Measurements from ENCODE around the gene DENND6B. TPM values are rescaled to one million over a fixed set of nuclear protein-coding genes. Genes with fewer than 3 reads are reported as not detected.
"Not testable (repeated sequence)": the region's sequence is repeated elsewhere in the genome, so short reads cannot be mapped to it uniquely, and the experiment has no call there.

DENND6B gene
- total RNA-seq (2014; rRNA removed; shearing (Covaris generic)) = 0.06 and 0.47 TPM in 2 replicates

GRCh38 chr22:50326956-50327710 lies at the start of gene DENND6B:
DENND6B (minus strand) TSS chr22:50327012; CDS start chr22:50326988, 24 bp downstream.
- Histone ChIP-seq H3K9me3 (replicated peaks) (no peaks in the 10 kb centered on the region; the same call in 1 of the 2 replicates), H3K27ac (peak within 1 kb of the TSS; percentile 98), H3K27me3 (replicated peaks) (no peaks in the 10 kb centered on the region), H3K4me1 (replicated peaks) (peaks cover 38% of the 10 kb centered on the region), H3K36me3 (peaks cover 6% of the 10 kb centered on the region), H3K4me3 (peak within 1 kb of the TSS; percentile 92)
- DNase-seq (ENCODE audit: low read depth in 1 of 2, low spot score in 2 of 2) = peak; percentile 77 to 87

- H3K36me3 ChIP-seq = peaks cover 64% of the 10 kb centered on the region
- no peaks in the 10 kb centered on the region for H3K27me3 ChIP-seq (replicated peaks)
- no peak overlapping the region for H3K27ac ChIP-seq
- H3K4me1 ChIP-seq (replicated peaks) = no peaks in the 10 kb centered on the region
- no peak for DNase-seq (ENCODE audit: low read depth in 1 of 2, low spot score in 2 of 2)
- 0 out of 2 replicates have a peak, but pooled peaks cover 3% of the 10 kb centered on the region for H3K9me3 ChIP-seq (replicated peaks)
- no peak overlapping the region for H3K4me3 ChIP-seq
Observed at GRCh38 chr22:50376085-50376651, 49.4 kb upstream of the DENND6B start.

GRCh38 chr22:50371101-50371648 lies 44.4 kb upstream of the DENND6B start:
- DNase-seq (ENCODE audit: low read depth in 1 of 2, low spot score in 2 of 2) = no peak
- no peak overlapping the region for H3K27ac ChIP-seq
- no peak overlapping the region for H3K4me3 ChIP-seq
- 0 out of 2 replicates have a peak, but pooled peaks cover 3% of the 10 kb centered on the region for H3K9me3 ChIP-seq (replicated peaks)
- peaks cover 58% of the 10 kb centered on the region for H3K36me3 ChIP-seq
- no peaks in the 10 kb centered on the region for H3K27me3 ChIP-seq (replicated peaks)
- H3K4me1 ChIP-seq (replicated peaks) = no peaks in the 10 kb centered on the region

- Histone ChIP-seq H3K4me3 (no peak overlapping the region), H3K9me3 (replicated peaks) (no peaks in the 10 kb centered on the region)
- DNase-seq (ENCODE audit: low read depth in 1 of 2, low spot score in 2 of 2) = no peak
Observed at GRCh38 chr22:50367778-50368500, 41.1 kb upstream of the DENND6B start.

GRCh38 chr22:50363803-50364194 lies 37.0 kb upstream of the DENND6B start:
- not testable (repeated sequence) for H3K4me3 ChIP-seq; H3K27ac ChIP-seq; H3K4me1 ChIP-seq (replicated peaks); H3K27me3 ChIP-seq (replicated peaks); DNase-seq (ENCODE audit: low read depth in 1 of 2, low spot score in 2 of 2); H3K9me3 ChIP-seq (replicated peaks)
- peaks cover 22% of the 10 kb centered on the region for H3K36me3 ChIP-seq

More at GRCh38 chr22:50367778-50368500, 41.1 kb upstream of the DENND6B start:
- Histone ChIP-seq H3K4me1 (replicated peaks) (no peaks in the 10 kb centered on the region), H3K36me3 (peaks cover 38% of the 10 kb centered on the region), H3K27ac (no peak overlapping the region), H3K27me3 (replicated peaks) (no peaks in the 10 kb centered on the region)

- H3K27ac ChIP-seq = no peak overlapping the region
- no peak for DNase-seq (ENCODE audit: low read depth in 1 of 2, low spot score in 2 of 2)
Observed at GRCh38 chr22:50363166-50363802, 36.5 kb upstream of the DENND6B start.

GRCh38 chr22:50361688-50362087 lies 34.9 kb upstream of the DENND6B start:
- no peaks in the 10 kb centered on the region for H3K27me3 ChIP-seq (replicated peaks)
- H3K27ac ChIP-seq = no peak overlapping the region
- H3K9me3 ChIP-seq (replicated peaks) = no peaks in the 10 kb centered on the region
- no peaks in the 10 kb centered on the region for H3K4me1 ChIP-seq (replicated peaks)
- no peak for DNase-seq (ENCODE audit: low read depth in 1 of 2, low spot score in 2 of 2)
- no peak overlapping the region for H3K4me3 ChIP-seq
- H3K36me3 ChIP-seq = peaks cover 15% of the 10 kb centered on the region

More at GRCh38 chr22:50363166-50363802, 36.5 kb upstream of the DENND6B start:
- peaks cover 19% of the 10 kb centered on the region for H3K36me3 ChIP-seq
- no peaks in the 10 kb centered on the region for H3K27me3 ChIP-seq (replicated peaks)
- H3K4me1 ChIP-seq (replicated peaks) = no peaks in the 10 kb centered on the region
- no peaks in the 10 kb centered on the region for H3K9me3 ChIP-seq (replicated peaks)
- H3K4me3 ChIP-seq = no peak overlapping the region

GRCh38 chr22:50361222-50361621 lies 34.4 kb upstream of the DENND6B start:
- H3K36me3 ChIP-seq = peaks cover 11% of the 10 kb centered on the region
- no peaks in the 10 kb centered on the region for H3K4me1 ChIP-seq (replicated peaks)
- no peak for DNase-seq (ENCODE audit: low read depth in 1 of 2, low spot score in 2 of 2)
- H3K4me3 ChIP-seq = no peak overlapping the region
- H3K27ac ChIP-seq = no peak overlapping the region
- no peaks in the 10 kb centered on the region for H3K27me3 ChIP-seq (replicated peaks)
- no peaks in the 10 kb centered on the region for H3K9me3 ChIP-seq (replicated peaks)

GRCh38 chr22:50360578-50360977 lies 33.8 kb upstream of the DENND6B start:
- Histone ChIP-seq H3K4me1 (replicated peaks) (no peaks in the 10 kb centered on the region), H3K27me3 (replicated peaks) (no peaks in the 10 kb centered on the region), H3K27ac (no peak overlapping the region), H3K9me3 (replicated peaks) (no peaks in the 10 kb centered on the region), H3K4me3 (no peak overlapping the region), H3K36me3 (peaks cover 11% of the 10 kb centered on the region)
- no peak for DNase-seq (ENCODE audit: low read depth in 1 of 2, low spot score in 2 of 2)

GRCh38 chr22:50357756-50358155 lies 30.9 kb upstream of the DENND6B start:
- Histone ChIP-seq H3K9me3 (replicated peaks) (no peaks in the 10 kb centered on the region), H3K4me3 (no peak overlapping the region), H3K27ac (no peak overlapping the region), H3K36me3 (peaks cover 13% of the 10 kb centered on the region), H3K4me1 (replicated peaks) (no peaks in the 10 kb centered on the region), H3K27me3 (replicated peaks) (no peaks in the 10 kb centered on the region)
- no peak for DNase-seq (ENCODE audit: low read depth in 1 of 2, low spot score in 2 of 2)

GRCh38 chr22:50357222-50357621 lies 30.4 kb upstream of the DENND6B start:
- H3K9me3 ChIP-seq (replicated peaks) = no peaks in the 10 kb centered on the region
- DNase-seq (ENCODE audit: low read depth in 1 of 2, low spot score in 2 of 2) = no peak
- H3K27ac ChIP-seq = no peak overlapping the region
- no peaks in the 10 kb centered on the region for H3K4me1 ChIP-seq (replicated peaks)
- H3K4me3 ChIP-seq = no peak overlapping the region
- no peaks in the 10 kb centered on the region for H3K27me3 ChIP-seq (replicated peaks)
- peaks cover 18% of the 10 kb centered on the region for H3K36me3 ChIP-seq

GRCh38 chr22:50356186-50356585 lies 29.4 kb upstream of the DENND6B start:
- Histone ChIP-seq H3K4me3 (no peak overlapping the region), H3K27me3 (replicated peaks) (no peaks in the 10 kb centered on the region), H3K36me3 (peaks cover 26% of the 10 kb centered on the region)

GRCh38 chr22:50348058-50348457 lies 21.2 kb upstream of the DENND6B start:
- Histone ChIP-seq H3K27ac (no peak overlapping the region), H3K27me3 (replicated peaks) (no peaks in the 10 kb centered on the region), H3K9me3 (replicated peaks) (no peaks in the 10 kb centered on the region; the same call in 1 of the 2 replicates), H3K36me3 (peaks cover 33% of the 10 kb centered on the region), H3K4me3 (no peak overlapping the region), H3K4me1 (replicated peaks) (no peaks in the 10 kb centered on the region)
- no peak for DNase-seq (ENCODE audit: low read depth in 1 of 2, low spot score in 2 of 2)

More at GRCh38 chr22:50356186-50356585, 29.4 kb upstream of the DENND6B start:
- no peak for DNase-seq (ENCODE audit: low read depth in 1 of 2, low spot score in 2 of 2)
- H3K4me1 ChIP-seq (replicated peaks) = no peaks in the 10 kb centered on the region
- no peak overlapping the region for H3K27ac ChIP-seq
- H3K9me3 ChIP-seq (replicated peaks) = no peaks in the 10 kb centered on the region
